Naive thymus-derived CD8-positive, alpha-beta T cell (primary cell): ENCODE measurements around the gene HS3ST3A1. TPM values are rescaled to one million over a fixed set of nuclear protein-coding genes. Genes with fewer than 3 reads are reported as not detected.

Source experiments
- ATAC-seq, 2 donors: fragments of 150-1000 bp; cut with Tn5 transposase in 1 of 2; sonication (Bioruptor Pico), chemical (Tn5 transposase) in 1 of 2; 1 replicate in 1 of 2; 2 replicates in 1 of 2; pipeline ENCODE4 v1.10.0; 2021; ENCODE audit warnings: mild to moderate bottlenecking in 2 of 2, moderate library complexity in 2 of 2
- POLR2A ChIA-PET: fragments of 350-600 bp; sonication (Branson Sonifier 250); formaldehyde crosslinking; loops from one replicate; lab custom pipeline; 2021; ENCODE audit warnings: antibody characterized with exemption; lab: Charles Lee
- DNase-seq, 10 donors: peaks; one replicate each; pipeline versions ENCODE4 v3.0.0 to v3.0.0-alpha.2; 2020 to 2022
- H3K27ac Mint-ChIP-seq, 10 donors: one replicate each; pipeline ENCODE4 v1.8.0; 2020 to 2022; ENCODE audit warnings: mild to moderate bottlenecking in 10 of 10, mixed read lengths in 10 of 10, moderate library complexity in 4 of 10, inconsistent platforms in 1 of 10
- H3K27me3 Mint-ChIP-seq, 5 donors: one replicate each; pipeline ENCODE4 v1.8.0; 2021 to 2022; ENCODE audit warnings: mixed read lengths in 5 of 5
- H3K36me3 Mint-ChIP-seq, 3 donors: one replicate each; pipeline ENCODE4 v1.8.0; 2020 to 2022; ENCODE audit warnings: mixed read lengths in 3 of 3, mild to moderate bottlenecking in 2 of 3, inconsistent platforms in 1 of 3
- H3K4me1 Mint-ChIP-seq, 4 donors: one replicate each; pipeline ENCODE4 v1.8.0; 2021 to 2022; ENCODE audit warnings: mixed read lengths in 4 of 4
- H3K4me3 Mint-ChIP-seq, 10 donors: one replicate each; pipeline ENCODE4 v1.8.0; 2020 to 2022; ENCODE audit warnings: mild to moderate bottlenecking in 10 of 10, mixed read lengths in 10 of 10, moderate library complexity in 6 of 10, inconsistent platforms in 1 of 10
- H3K9me3 Mint-ChIP-seq, 9 donors: one replicate each; pipeline ENCODE4 v1.8.0; 2020 to 2022; ENCODE audit warnings: mixed read lengths in 9 of 9, mild to moderate bottlenecking in 3 of 9, inconsistent platforms in 1 of 9, moderate library complexity in 1 of 9
- polyA plus RNA-seq, 3 donors: library from polyadenylated mRNA; unstranded; fragments of 300-500 nt; fragmentation: Illumina TruSeq; gene quantifications; one replicate each; pipeline ENCODE4 v1.2.3, GENCODE V29; 2021
- total RNA-seq, 8 experiments: library from RNA in 2 of 8; stranded (reverse) in 2 of 8; gene quantifications; one replicate each; pipeline ENCODE4 v1.2.3 and lab custom pipeline; 2021 to 2026

Gene HS3ST3A1
- total and polyA plus RNA-seq, 5 experiments from 2014 or later: 0.76 to 4.5 (median 2.7) TPM; not detected in 2

DNA sequence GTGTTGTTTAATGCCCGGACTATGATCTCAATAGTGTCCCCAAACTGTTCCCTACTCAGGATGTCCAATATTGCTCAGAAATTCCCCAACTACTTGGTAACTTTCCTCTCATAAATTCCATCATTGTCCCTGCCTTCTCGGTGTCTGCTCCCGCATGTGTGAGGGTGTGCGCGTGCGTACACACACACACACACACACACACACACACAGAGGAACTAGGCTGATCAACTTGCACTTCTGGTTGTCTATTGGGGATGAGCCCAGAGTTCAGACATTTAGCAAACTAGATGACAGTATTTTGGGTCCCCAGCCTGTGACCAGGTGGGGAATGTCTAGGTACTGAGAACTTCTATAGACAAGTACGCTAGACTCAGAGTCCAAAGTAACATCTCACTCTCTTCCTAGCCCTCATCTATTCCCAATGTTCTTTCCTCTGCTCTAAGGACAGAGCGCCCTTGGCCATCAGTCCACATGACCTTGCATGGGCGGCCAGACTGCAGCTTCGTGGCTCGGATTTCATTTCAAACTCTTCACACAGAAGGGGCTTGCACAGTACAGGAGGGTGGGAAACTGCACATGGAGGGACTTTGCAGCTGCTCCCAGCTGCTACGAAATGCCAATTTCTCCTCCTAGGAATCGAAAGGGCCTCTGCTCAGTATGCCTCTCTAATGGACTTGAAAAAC, 5.3 kb downstream of the HS3ST3A1 start:
- Mint-ChIP-seq H3K9me3 (no peaks in the 10 kb centered on the region), H3K27ac (no peak overlapping the region), H3K4me1 (peaks cover 2 to 16% (median 5%) of the 10 kb centered on the region in 4 donors), H3K4me3 (no peak overlapping the region), H3K27me3 (peaks cover 16 to 53% (median 29%) of the 10 kb centered on the region in 5 donors), H3K36me3 (no peaks in the 10 kb centered on the region)
- POLR2A ChIA-PET: no interaction called here
- ATAC-seq (no peak), DNase-seq (no peak)

GRCh38 chr17:13595599-13595899, 6.2 kb downstream of the HS3ST3A1 start:
- no peak overlapping the region for H3K27ac Mint-ChIP-seq
- peaks cover 16 to 53% (median 27%) of the 10 kb centered on the region in 5 donors for H3K27me3 Mint-ChIP-seq
- POLR2A ChIA-PET: no interaction called here
- no peaks in the 10 kb centered on the region for H3K36me3 Mint-ChIP-seq
- H3K9me3 Mint-ChIP-seq: no peaks in the 10 kb centered on the region
- DNase-seq (no peak), ATAC-seq (no peak)
- peaks cover 2 to 16% (median 5%) of the 10 kb centered on the region in 4 donors for H3K4me1 Mint-ChIP-seq
- H3K4me3 Mint-ChIP-seq: no peak overlapping the region

DNA sequence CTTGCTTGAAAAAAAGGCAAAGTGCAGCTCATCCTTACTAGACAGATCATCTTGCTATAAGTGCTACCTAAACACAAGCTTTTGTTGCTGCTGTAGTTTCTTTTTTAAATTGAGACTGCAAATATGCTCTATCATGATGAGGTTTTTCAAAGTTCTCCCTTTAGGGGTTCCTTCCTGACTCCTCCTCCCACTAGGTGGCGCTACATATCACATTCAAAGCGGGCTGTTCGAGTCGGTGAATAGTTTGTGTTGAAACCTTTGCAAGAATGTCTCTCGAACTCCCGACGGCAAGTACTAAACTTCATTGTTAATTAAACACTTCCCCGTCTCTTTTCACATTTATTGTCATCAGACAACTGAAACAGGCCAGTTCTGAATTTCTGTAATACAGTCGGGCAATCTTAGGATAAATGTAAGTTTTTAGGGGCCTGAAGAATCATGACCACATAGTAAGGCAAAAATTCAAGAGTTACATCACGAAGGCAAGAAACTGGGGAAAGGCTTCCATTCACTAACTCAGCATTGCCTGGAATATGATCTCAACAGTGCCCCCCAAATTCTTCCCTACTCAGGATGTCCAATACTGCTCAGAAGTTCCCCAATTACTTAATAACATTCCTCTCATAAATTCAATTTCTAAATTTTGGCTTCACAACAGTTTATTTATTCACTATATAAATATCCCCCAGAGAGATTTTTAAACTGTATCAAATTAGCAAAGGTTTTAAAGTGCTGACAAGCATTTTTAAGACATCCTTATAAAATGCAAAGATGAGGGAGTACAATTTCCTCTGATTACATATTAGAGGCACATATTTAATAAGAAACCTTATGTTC, 6.7 kb downstream of the HS3ST3A1 start:
- H3K9me3 Mint-ChIP-seq: no peaks in the 10 kb centered on the region
- POLR2A ChIA-PET: interaction anchor here (1.0 kb wide), 1 partner anchor 707 kb away, joined by 3 read pairs; no protein-coding TSS in a partner anchor
- no peaks in the 10 kb centered on the region for H3K36me3 Mint-ChIP-seq
- H3K27ac Mint-ChIP-seq: peak overlapping the region in 2 of 10 donors; percentile 3 to 13
- peaks cover 1 to 12% (median 4%) of the 10 kb centered on the region in 4 donors for H3K4me1 Mint-ChIP-seq
- ATAC-seq (peak; percentile 78 to 80), DNase-seq (peak; percentile 54 to 89 (median 78))
- no peak overlapping the region for H3K4me3 Mint-ChIP-seq
- H3K27me3 Mint-ChIP-seq: peaks cover 13 to 48% (median 23%) of the 10 kb centered on the region in 5 donors

DNA sequence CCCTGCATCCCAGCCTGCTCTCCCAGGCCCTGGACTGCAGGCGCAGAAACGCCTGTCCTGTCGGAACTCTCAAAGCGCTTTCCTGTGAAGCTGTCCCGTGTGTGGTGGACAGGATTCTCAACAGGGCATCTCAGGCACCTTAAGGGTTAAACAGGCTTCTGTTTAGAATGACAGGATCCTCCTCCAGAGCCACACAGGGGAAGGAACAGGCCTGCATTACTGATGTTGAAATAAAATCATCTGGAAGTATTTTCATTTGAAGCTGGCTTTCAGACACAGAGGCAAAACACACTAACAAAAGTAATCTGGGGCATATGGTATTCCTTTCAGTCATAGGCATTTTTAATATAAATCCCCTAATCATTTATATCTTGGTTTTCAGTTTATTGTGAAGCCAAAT, 7.4 kb downstream of the HS3ST3A1 start:
- Mint-ChIP-seq H3K4me1 (peaks cover 0 to 10% (median 3%) of the 10 kb centered on the region in 4 donors), H3K27me3 (peaks cover 8 to 42% (median 16%) of the 10 kb centered on the region in 5 donors), H3K36me3 (no peaks in the 10 kb centered on the region), H3K27ac (no peak overlapping the region), H3K4me3 (no peak overlapping the region), H3K9me3 (no peaks in the 10 kb centered on the region)
- ATAC-seq: no peak
- no peak for DNase-seq
- POLR2A ChIA-PET: interaction anchor here (1.0 kb wide), 1 partner anchor 707 kb away, joined by 3 read pairs; no protein-coding TSS in a partner anchor

- Mint-ChIP-seq H3K4me1 (peaks cover 0 to 10% (median 3%) of the 10 kb centered on the region in 4 donors), H3K9me3 (no peaks in the 10 kb centered on the region), H3K4me3 (no peak overlapping the region), H3K27me3 (peaks cover 6 to 36% (median 14%) of the 10 kb centered on the region in 5 donors), H3K27ac (no peak overlapping the region), H3K36me3 (no peaks in the 10 kb centered on the region)
- POLR2A ChIA-PET: no interaction called here
- DNase-seq (no peak), ATAC-seq (no peak)
Observed at GRCh38 chr17:13593757-13594156, 8.0 kb downstream of the HS3ST3A1 start.

- Mint-ChIP-seq H3K36me3 (no peaks in the 10 kb centered on the region), H3K27ac (no peak overlapping the region), H3K4me1 (peaks cover 0 to 10% (median 3%) of the 10 kb centered on the region in 4 donors), H3K4me3 (no peak overlapping the region), H3K27me3 (peaks cover 4 to 30% (median 11%) of the 10 kb centered on the region in 5 donors), H3K9me3 (no peaks in the 10 kb centered on the region)
- POLR2A ChIA-PET: interaction anchor here (0.7 kb wide), 1 partner anchor 716 kb away, joined by 7 read pairs; no protein-coding TSS in a partner anchor
- ATAC-seq (no peak), DNase-seq (no peak)
Observed at GRCh38 chr17:13593021-13593751, 8.5 kb downstream of the HS3ST3A1 start.

DNA sequence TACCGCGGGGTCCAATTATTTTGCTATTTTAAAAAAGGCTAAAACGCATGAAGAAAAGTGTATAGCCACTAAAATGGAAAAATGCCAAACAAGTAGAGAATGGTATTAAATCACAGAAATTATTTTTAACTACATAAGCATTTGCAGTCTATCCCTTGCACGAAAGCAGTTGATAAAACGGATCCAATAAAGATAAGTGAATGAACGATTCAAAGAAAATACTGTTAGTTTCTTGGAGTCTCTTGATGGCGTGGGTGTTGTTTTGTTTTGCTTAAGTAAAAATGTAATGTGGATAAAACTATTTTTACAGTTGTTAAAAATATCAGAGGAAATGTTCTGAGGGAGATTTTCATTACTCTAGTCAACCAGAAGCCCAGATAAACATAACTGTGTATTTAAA, 9.3 kb downstream of the HS3ST3A1 start:
- Mint-ChIP-seq H3K4me3 (no peak overlapping the region), H3K36me3 (no peaks in the 10 kb centered on the region), H3K27ac (no peak overlapping the region), H3K27me3 (peaks cover 4 to 25% (median 11%) of the 10 kb centered on the region in 5 donors), H3K9me3 (no peaks in the 10 kb centered on the region), H3K4me1 (peaks cover 0 to 10% (median 3%) of the 10 kb centered on the region in 4 donors)
- no peak for DNase-seq
- POLR2A ChIA-PET: interaction anchor here (0.7 kb wide), 1 partner anchor 716 kb away, joined by 7 read pairs; no protein-coding TSS in a partner anchor
- no peak for ATAC-seq

- POLR2A ChIA-PET: no interaction called here
Observed at GRCh38 chr17:13590441-13590840, 11.3 kb downstream of the HS3ST3A1 start.

GRCh38 chr17:13589658-13590057, 12.1 kb downstream of the HS3ST3A1 start:
- Mint-ChIP-seq H3K4me1 (peaks cover 0 to 2% (median under 1%) of the 10 kb centered on the region in 4 donors), H3K9me3 (no peaks in the 10 kb centered on the region), H3K27ac (peak overlapping the region in 1 of 10 donors; percentile 72), H3K36me3 (no peaks in the 10 kb centered on the region), H3K27me3 (peaks cover 5 to 16% (median 7%) of the 10 kb centered on the region in 5 donors), H3K4me3 (no peak overlapping the region)
- DNase-seq (no peak), ATAC-seq (no peak)
- POLR2A ChIA-PET: no interaction called here

More at GRCh38 chr17:13590441-13590840, 11.3 kb downstream of the HS3ST3A1 start:
- H3K9me3 Mint-ChIP-seq: no peaks in the 10 kb centered on the region
- peaks cover 0 to 10% (median 3%) of the 10 kb centered on the region in 4 donors for H3K4me1 Mint-ChIP-seq
- no peak for DNase-seq
- no peak overlapping the region for H3K4me3 Mint-ChIP-seq
- no peak overlapping the region for H3K27ac Mint-ChIP-seq
- no peaks in the 10 kb centered on the region for H3K36me3 Mint-ChIP-seq
- ATAC-seq: no peak
- peaks cover 4 to 20% (median 8%) of the 10 kb centered on the region in 5 donors for H3K27me3 Mint-ChIP-seq

- POLR2A ChIA-PET: no interaction called here
- Mint-ChIP-seq H3K9me3 (no peaks in the 10 kb centered on the region), H3K27me3 (peaks cover 8 to 16% (median 14%) of the 10 kb centered on the region in 5 donors), H3K27ac (no peak overlapping the region), H3K4me3 (no peak overlapping the region), H3K4me1 (no peaks in the 10 kb centered on the region), H3K36me3 (no peaks in the 10 kb centered on the region)
- ATAC-seq (no peak), DNase-seq (no peak)
Observed at GRCh38 chr17:13587487-13588338, 14.0 kb downstream of the HS3ST3A1 start.

DNA sequence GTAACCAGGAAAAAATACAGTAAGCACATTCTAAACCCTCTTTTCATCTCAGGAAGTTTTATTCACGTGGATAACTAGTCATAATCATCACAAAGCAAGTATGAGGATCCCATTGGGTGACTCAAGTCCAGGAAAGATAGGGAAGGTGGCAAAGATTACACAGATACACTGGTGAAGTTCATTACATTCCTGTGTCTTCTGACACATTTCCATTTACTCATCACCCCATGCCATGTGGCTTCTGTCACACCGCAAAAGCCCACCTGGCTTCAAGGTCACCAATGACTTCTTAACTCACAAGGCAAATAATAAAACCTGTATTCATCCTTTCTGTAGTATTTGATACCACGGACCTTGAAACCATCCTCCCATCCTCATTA, 17.0 kb downstream of the HS3ST3A1 start:
- POLR2A ChIA-PET: no interaction called here

More for the DNA sequence above, 17.0 kb downstream of the HS3ST3A1 start:
- H3K9me3 Mint-ChIP-seq: no peaks in the 10 kb centered on the region
- no peaks in the 10 kb centered on the region for H3K36me3 Mint-ChIP-seq
- no peaks in the 10 kb centered on the region for H3K4me1 Mint-ChIP-seq
- H3K27me3 Mint-ChIP-seq: peaks cover 8 to 14% (median 14%) of the 10 kb centered on the region in 5 donors
- no peak overlapping the region for H3K27ac Mint-ChIP-seq
- no peak overlapping the region for H3K4me3 Mint-ChIP-seq
- DNase-seq: no peak
- no peak for ATAC-seq
